ENCODE measurements around the gene ABHD17A. TPM values are rescaled to one million over a fixed set of nuclear protein-coding genes. Genes with fewer than 3 reads are reported as not detected.
"Not testable (repeated sequence)": the region's sequence is repeated elsewhere in the genome, so short reads cannot be mapped to it uniquely, and the experiment has no call there.

Gene ABHD17A
- total and polyA plus RNA-seq, 2 donors (not counting 1 experiment from before 2014, with no cell fraction given) = 23.0 to 74.5 TPM

GRCh38 chr19:1875646-1876495 lies 9.4 kb downstream of the ABHD17A start:
- Histone ChIP-seq H3K27me3 (ENCODE audit: control insufficient read depth, insufficient read depth, low read length) (no peaks in the 10 kb centered on the region), H3K4me2 (ENCODE audit: extremely low read depth, insufficient read depth, low read length) (peak overlapping the region; percentile 100), H2AFZ (ENCODE audit: low read length) (peak overlapping the region; percentile 26), H4K20me1 (ENCODE audit: control insufficient read depth, extremely low read depth, insufficient read depth, low read length) (no peaks in the 10 kb centered on the region), H3K27ac (ENCODE audit: insufficient read depth, low read length) (peak overlapping the region; percentile 98), H3K79me2 (ENCODE audit: control insufficient read depth, insufficient read depth, low read length) (peaks cover 53% of the 10 kb centered on the region), H3K4me3 (replicated peaks in 1 of 4; ENCODE audit: control extremely low read depth in 1 of 4, insufficient read depth in 1 of 4, low read depth in 3 of 4, low read length in 4 of 4) (peak overlapping the region; percentile 77 to 95 (median 89)), H3K36me3 (ENCODE audit: control insufficient read depth, insufficient read depth, low read length) (peaks cover 15% of the 10 kb centered on the region), H3K9me3 (ENCODE audit: control insufficient read depth, insufficient read depth, low read depth, low read length) (no peaks in the 10 kb centered on the region), H3K4me1 (ENCODE audit: control insufficient read depth, extremely low read depth, insufficient read depth, low read length) (peaks cover 9% of the 10 kb centered on the region), H3K9ac (ENCODE audit: insufficient read depth, low read length) (peak overlapping the region; percentile 96)
- TF ChIP-seq EZH2 (IDR thresholded peaks at IDR 0.05; ENCODE audit: low read length, missing control alignments) (no peak), CTCF (conservative IDR thresholded peaks at IDR 0.05 in 1 of 2, IDR thresholded peaks at IDR 0.05 in 1 of 2; ENCODE audit: low read depth in 1 of 2, low read length in 2 of 2) (no peak)
- peak; percentile 86 for DNase-seq (ENCODE audit: low read depth in 2 of 2)

- Histone ChIP-seq H3K79me2 (ENCODE audit: control insufficient read depth, insufficient read depth, low read length) (peaks cover 47% of the 10 kb centered on the region), H3K27ac (ENCODE audit: insufficient read depth, low read length) (peak overlapping the region; percentile 98), H3K4me2 (ENCODE audit: extremely low read depth, insufficient read depth, low read length) (peak overlapping the region; percentile 100), H3K4me3 (replicated peaks in 1 of 4; ENCODE audit: control extremely low read depth in 1 of 4, insufficient read depth in 1 of 4, low read depth in 3 of 4, low read length in 4 of 4) (peak overlapping the region; percentile 77 to 95 (median 89)), H3K36me3 (ENCODE audit: control insufficient read depth, insufficient read depth, low read length) (peaks cover 12% of the 10 kb centered on the region), H3K9ac (ENCODE audit: insufficient read depth, low read length) (peak overlapping the region; percentile 96)
- not testable (repeated sequence) for DNase-seq (ENCODE audit: low read depth in 2 of 2); H2AFZ ChIP-seq (ENCODE audit: low read length); H3K4me1 ChIP-seq (ENCODE audit: control insufficient read depth, extremely low read depth, insufficient read depth, low read length); H3K9me3 ChIP-seq (ENCODE audit: control insufficient read depth, insufficient read depth, low read depth, low read length); H3K27me3 ChIP-seq (ENCODE audit: control insufficient read depth, insufficient read depth, low read length); H4K20me1 ChIP-seq (ENCODE audit: control insufficient read depth, extremely low read depth, insufficient read depth, low read length)
Observed at GRCh38 chr19:1875265-1875645, 10.0 kb downstream of the ABHD17A start.

GRCh38 chr19:1874554-1875185 lies 10.6 kb downstream of the ABHD17A start:
- H3K27ac ChIP-seq (ENCODE audit: insufficient read depth, low read length) = peak overlapping the region; percentile 98
- H3K79me2 ChIP-seq (ENCODE audit: control insufficient read depth, insufficient read depth, low read length) = peaks cover 45% of the 10 kb centered on the region
- peaks cover 9% of the 10 kb centered on the region for H3K4me1 ChIP-seq (ENCODE audit: control insufficient read depth, extremely low read depth, insufficient read depth, low read length)
- no peak overlapping the region for H2AFZ ChIP-seq (ENCODE audit: low read length)
- H3K4me3 ChIP-seq (replicated peaks in 1 of 4; ENCODE audit: control extremely low read depth in 1 of 4, insufficient read depth in 1 of 4, low read depth in 3 of 4, low read length in 4 of 4) = peak overlapping the region; percentile 77 to 95 (median 89)
- TF ChIP-seq EZH2 (IDR thresholded peaks at IDR 0.05; ENCODE audit: low read length, missing control alignments) = no peak
- no peak for TF ChIP-seq CTCF (conservative IDR thresholded peaks at IDR 0.05 in 1 of 2, IDR thresholded peaks at IDR 0.05 in 1 of 2; ENCODE audit: low read depth in 1 of 2, low read length in 2 of 2)
- peak overlapping the region; percentile 100 for H3K4me2 ChIP-seq (ENCODE audit: extremely low read depth, insufficient read depth, low read length)
- H3K36me3 ChIP-seq (ENCODE audit: control insufficient read depth, insufficient read depth, low read length) = peaks cover 12% of the 10 kb centered on the region
- no peaks in the 10 kb centered on the region for H3K9me3 ChIP-seq (ENCODE audit: control insufficient read depth, insufficient read depth, low read depth, low read length)
- peak overlapping the region; percentile 42 for H3K9ac ChIP-seq (ENCODE audit: insufficient read depth, low read length)
- no peaks in the 10 kb centered on the region for H4K20me1 ChIP-seq (ENCODE audit: control insufficient read depth, extremely low read depth, insufficient read depth, low read length)
- no peaks in the 10 kb centered on the region for H3K27me3 ChIP-seq (ENCODE audit: control insufficient read depth, insufficient read depth, low read length)
- no peak for DNase-seq (ENCODE audit: low read depth in 2 of 2)
